Mammary epithelial cell (primary cell): ENCODE data around the gene TAS2R38.

Source experiments
- CTCF ChIP-seq, 2 donors: IDR thresholded peaks in 1 of 2; conservative IDR thresholded peaks in 1 of 2; 2 replicates each; pipeline ENCODE4 v1.5.1; 2011 to 2012; ENCODE audit warnings: inconsistent platforms in 2 of 2, low read length in 2 of 2, mild to moderate bottlenecking in 2 of 2, control low read depth in 1 of 2, low read depth in 1 of 2; ENCODE audit not compliant: insufficient read depth in 1 of 2; ENCODE audit errors: extremely low read depth in 1 of 2
- EZH2 ChIP-seq: IDR thresholded peaks from 2 replicates; pipeline ENCODE4 v1.6.1; 2012; ENCODE audit warnings: low read length, inconsistent platforms, borderline replicate concordance

GRCh38 chr7:141928845-141929195, 44.8 kb downstream of the TAS2R38 start:
- no peak for TF ChIP-seq CTCF (conservative IDR thresholded peaks at IDR 0.05 in 1 of 2, IDR thresholded peaks at IDR 0.05 in 1 of 2; ENCODE audit: extremely low read depth in 1 of 2, insufficient read depth in 1 of 2, low read depth in 1 of 2, low read length in 2 of 2)
- no peak for TF ChIP-seq EZH2
